ENCODE data around the gene ROMO1.

- TF ChIP-seq CTCF (IDR thresholded peaks at IDR 0.05; ENCODE audit: poor library complexity, severe bottlenecking) = no peak
- no peak for TF ChIP-seq EP300 (conservative IDR thresholded peaks at IDR 0.05; ENCODE audit: poor library complexity, severe bottlenecking)
- TF ChIP-seq REST (IDR thresholded peaks at IDR 0.05; ENCODE audit: borderline replicate concordance) = no peak
- TF ChIP-seq MXI1 (conservative IDR thresholded peaks at IDR 0.05; ENCODE audit: poor library complexity, severe bottlenecking) = no peak
- TF ChIP-seq SMC3 (conservative IDR thresholded peaks at IDR 0.05; ENCODE audit: poor library complexity) = no peak
- no peak for TF ChIP-seq TAF1 (IDR thresholded peaks at IDR 0.05; ENCODE audit: low read depth)
Observed at GRCh38 chr20:35657271-35657670, 41.9 kb upstream of the ROMO1 start.

All from neural cell (in vitro differentiated cells).